HG02870 (cell line): Measurements from ENCODE around the gene SDK1.
"Not testable (repeated sequence)": the region's sequence is repeated elsewhere in the genome, so short reads cannot be mapped to it uniquely, and the experiment has no call there.

Experiments used
- ATAC-seq: cut with Tn5 transposase; IDR thresholded peaks from one replicate; pipeline ENCODE4 v1.9.1; 2021; ENCODE audit warnings: mild to moderate bottlenecking, moderate library complexity; ENCODE audit not compliant: unreplicated experiment

Gene SDK1

DNA sequence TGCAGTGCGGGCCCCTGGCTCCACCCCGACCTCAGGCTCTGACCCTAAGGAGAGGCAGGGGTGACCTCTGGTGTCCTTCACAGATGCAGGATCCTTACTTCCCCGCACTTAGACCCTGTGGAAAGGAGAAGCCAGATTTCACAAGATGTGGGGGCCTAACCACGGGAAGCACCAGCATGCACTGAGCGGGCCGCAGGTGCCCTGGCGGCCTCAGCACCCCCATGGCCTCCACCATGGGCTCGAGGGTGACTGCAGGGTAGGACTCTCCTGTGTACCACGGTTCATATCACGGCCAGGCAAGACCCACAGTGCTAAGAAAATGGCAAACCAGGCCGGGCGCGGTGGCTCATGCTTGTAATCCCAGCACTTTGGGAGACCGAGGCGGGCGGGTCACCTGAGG is 971.1 kb downstream of the SDK1 start:
- ATAC-seq, result no peak

DNA sequence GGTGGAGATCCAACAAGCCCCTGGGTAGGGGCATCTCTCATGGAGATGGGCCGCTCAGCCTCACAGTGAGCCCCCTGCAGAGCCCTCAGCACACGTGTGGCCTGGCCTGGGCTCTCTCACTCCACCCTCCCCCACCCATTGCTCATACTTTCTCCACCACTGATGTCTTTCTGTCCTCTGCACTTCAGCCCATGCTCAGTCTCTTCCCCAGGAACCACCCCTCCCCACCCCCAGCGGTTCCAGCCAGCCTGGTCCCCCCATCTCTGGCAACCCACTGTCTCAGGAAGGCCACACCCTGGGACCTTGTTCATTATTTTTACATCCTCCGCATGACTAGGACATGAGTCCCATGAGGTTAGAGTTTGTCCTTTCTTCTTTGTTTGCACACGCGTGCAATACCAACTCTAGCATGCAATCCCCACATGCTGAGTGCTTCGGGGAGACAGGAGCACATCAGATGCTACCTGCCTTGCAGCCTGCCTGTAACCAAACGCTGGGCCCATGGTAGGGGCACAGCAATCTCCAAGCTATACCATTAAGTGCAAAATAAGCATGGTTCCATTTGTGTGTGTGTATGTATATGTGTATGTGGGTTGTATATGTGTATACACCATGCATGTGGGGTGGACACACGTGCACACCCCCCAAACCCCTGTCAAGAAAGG is 972.6 kb downstream of the SDK1 start:
- no peak for ATAC-seq

DNA sequence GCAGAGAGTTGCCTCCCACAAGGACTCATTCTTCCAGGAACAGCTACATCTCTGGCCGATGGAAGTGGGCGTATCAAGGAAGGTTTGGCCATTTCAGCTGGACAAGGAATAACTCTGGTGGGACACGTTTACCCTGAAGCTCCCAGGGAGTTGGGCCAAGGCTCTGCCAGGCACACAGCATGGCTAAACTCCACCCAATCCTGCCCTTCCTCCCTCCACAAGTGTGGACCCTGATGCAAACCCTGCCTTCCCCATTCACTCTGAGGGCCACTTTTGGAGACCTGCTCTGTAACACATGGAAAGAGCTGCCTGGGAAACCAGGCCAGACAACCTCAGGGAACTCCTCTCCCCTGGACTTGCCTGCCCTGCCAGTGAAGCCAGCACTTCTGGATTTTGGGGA is 973.2 kb downstream of the SDK1 start:
- no peak for ATAC-seq

DNA sequence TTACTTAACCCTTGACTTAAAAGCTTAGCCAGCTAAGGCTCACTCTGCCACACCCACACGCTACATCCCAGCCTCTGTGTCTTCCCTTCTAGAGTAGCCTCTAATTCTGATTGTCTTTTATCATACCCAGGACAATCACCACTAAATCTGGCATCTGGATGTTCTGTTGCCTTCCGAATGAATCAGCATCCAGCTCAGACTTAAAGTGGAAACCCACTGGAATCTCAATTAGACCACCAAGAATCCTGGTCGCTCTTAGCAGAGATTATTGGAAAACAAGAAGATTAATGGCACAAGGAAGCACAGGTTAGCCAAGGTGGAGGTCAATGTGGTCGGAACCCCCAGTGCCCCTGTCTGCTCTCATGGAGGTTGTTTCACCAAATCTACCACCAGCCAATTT is 976.9 kb downstream of the SDK1 start:
- ATAC-seq, result no peak

DNA sequence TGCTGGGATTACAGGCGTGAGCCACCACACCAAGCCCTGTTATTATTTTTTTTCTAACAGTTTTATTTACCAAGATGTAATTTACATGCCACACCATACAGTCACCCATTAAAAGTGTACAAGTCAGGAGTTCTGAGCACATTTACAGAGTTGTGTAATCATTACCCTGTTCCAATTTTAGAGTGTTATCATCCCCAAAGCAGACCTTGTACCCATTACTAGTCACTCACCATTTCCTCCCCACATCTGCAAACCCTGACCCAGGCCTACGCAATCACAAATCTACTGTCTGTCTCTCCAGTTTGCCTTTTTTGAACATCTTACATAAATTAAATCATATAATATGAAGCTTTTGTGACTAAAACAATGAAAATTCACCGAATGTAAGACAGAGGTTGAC is 978.2 kb downstream of the SDK1 start:
- ATAC-seq, result no peak

DNA sequence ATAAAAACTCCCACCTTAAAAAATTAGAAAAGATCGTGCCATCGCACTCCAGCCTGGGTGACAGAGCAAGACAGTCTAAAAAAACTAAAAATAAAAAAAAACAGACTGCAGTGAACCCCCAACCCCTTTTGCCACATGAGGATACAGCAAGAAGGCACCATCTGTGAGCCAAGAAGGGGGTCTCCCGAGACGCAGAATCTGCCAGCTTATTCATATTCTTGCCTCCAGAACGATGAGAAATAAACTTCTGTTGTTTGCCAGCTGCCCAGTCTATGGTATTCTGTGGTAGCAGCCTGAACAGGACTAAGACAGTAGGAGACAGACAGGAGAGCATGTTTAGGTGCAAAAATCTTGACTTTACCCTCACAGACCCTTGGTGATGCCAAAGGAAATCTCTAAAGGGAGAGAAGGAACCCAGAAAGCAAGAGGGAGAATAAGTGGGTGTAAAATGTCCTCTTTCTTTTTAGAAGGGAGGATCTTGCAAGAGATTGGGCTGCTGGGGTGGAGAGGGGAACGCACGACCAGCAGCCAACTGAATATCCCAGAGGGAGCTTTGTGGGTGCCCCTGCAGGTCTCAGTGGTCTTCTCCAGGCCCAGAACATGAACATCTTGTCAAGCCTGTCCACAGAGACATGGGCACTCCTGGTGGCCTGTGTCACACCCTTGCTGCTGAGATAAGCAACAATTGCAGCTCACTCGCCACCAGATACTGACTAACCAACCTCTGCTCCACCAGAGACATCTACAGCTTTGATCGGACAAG is 980.4 kb downstream of the SDK1 start:
- no peak for ATAC-seq

DNA sequence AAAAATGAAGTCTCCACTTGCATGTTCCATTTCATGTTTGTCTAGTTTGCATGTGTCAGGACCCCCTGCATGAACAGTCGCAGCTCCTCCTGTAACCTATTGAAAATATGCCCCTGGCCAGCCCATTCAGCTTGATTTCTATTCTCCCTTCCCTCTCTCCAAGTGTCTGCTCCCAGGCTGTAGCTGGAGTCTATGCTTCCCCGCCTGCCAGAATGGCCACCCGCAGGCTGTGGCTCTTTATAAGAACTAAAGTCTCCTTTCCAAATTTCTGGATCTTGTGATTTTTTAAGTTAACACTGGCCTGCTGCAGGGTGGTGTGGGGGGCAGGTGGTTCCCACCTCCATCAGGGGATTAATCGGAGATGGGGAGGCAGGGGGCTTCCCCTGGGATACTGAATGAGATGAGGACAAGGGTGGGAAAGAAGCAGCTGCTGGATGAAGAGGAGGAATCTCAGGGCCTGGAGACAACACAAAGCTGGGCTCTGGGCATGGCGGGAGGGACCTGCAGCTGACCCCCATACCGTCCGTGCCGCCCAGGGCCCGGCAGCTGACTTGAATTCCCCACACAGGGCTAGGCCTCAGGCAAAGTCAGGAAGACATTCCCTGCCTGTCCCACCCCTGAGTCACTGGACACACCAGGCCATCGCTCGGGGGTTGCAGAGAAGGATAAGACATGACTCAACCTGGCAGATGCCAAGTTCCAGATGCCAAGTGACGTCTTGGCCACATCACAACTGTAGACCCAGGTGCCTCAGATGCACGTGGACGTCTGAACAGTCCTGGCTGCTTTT is 981.6 kb downstream of the SDK1 start:
- ATAC-seq, result no peak

DNA sequence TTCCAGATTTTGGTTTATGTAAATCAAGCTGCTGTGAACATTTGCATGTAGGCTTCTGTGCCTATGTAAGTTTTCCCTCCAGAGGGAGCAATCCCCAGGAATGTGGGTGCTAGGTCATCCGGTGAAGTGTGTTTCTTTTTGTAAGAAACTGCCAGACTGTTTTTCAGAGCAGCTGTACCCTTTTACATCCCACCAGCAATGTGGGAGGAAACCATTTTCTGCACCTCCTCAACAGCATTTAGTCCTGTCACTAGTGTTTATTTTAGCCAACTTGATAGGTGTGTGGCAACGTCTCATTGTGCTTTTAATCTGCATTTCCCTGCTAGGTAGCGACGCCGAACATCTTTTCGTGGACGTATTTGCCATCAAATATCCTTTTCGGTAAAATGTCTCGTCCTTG is 985.3 kb downstream of the SDK1 start:
- no peak for ATAC-seq

DNA sequence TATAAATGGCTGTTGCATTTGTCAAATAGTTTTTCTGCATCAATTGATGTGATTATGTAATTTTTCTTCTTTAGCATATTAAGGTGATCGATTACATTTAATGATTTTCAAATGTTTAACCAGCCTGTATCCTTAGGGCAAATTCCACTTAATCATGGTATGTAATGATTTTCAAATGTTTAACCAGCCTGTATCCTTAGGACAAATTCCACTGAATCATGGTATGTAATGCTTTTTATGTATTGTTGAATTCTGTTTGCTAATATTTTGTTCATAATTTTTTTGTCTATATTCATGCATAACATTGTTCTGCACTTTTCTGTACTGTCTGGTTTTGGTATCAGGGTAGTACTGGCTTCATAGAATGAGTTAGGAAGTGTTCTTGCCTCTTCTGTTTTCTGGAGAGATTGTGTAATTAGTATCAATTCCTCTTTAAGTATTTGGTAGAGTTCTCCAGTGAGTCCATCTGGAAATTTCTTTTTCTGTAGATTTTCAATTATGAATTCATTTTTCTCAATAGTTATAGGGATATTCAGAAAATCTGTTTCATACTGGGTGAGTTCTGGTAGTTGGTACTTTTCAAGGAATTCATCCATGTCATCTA is 987.8 kb downstream of the SDK1 start:
- no peak for ATAC-seq

DNA sequence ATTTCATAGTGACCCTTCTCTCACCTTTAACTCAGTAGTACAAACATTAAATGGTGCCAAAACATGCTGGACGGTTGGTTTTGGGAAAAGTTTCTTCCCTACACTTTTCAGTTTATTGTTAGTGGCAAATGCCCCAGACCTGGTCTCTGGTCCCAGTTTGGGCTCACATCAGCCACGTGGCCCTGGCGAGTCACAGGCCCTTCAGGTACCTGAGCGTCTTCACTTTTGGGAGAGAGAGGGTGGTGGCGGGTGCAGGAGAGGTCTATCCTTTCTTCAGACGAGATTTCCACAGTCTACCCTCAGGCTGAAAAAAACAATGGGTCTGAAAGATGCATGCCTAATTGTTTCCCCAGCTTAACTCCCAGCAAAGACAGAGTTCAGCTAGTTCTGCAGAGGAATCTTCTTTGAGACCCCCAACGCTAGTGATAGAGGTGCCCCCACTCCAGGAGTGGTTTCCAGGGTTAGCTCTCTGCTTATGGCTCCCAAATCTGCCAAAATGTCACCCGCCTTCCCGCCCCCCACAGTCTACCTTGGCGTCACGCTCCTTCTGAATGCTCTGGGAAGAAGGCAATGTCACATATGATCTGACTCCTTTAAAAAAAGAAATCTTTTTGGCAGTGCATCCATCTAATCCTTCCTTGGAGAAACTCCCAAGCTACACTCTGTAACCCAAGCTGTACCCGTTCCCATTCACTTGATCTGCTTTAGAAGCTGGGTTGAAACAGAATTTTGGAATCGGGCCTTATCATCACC is 996.3 kb downstream of the SDK1 start:
- ATAC-seq, result no peak

DNA sequence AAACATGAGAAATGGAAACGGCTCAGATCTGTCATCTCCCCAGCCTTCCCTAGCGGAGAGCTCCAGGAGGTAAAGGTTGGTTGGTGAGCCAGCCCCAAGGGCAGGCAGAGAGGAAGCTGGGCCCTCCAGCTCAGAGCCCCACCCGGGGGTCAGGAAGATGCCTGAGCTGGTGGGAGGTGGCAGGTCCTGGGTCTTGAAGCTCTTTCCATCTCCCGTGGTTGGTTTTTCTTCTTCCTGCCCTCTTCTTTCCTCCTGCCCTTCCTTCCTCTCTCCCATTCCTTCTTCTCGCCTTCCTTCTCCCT is 996.8 kb downstream of the SDK1 start:
- no peak for ATAC-seq

DNA sequence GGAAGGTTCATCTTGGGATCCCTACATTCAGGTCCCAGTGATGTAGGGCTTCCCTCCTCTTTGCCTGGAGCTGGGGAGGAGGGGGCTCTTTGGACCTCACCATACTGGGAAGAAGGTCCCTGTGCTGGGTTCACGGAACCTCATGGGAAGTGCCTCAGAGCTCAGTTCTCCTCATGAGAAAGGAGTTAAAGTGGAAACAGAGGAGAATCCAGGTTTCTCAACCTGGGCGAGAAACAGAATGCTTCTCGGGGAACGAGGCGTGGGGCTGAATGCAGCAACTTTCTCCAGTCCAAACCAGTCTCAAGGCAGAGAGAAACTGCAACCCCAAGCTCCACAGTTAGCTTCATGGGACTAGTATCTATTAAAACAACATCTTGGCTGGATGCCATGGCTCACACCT is 998.4 kb downstream of the SDK1 start:
- ATAC-seq, result no peak

DNA sequence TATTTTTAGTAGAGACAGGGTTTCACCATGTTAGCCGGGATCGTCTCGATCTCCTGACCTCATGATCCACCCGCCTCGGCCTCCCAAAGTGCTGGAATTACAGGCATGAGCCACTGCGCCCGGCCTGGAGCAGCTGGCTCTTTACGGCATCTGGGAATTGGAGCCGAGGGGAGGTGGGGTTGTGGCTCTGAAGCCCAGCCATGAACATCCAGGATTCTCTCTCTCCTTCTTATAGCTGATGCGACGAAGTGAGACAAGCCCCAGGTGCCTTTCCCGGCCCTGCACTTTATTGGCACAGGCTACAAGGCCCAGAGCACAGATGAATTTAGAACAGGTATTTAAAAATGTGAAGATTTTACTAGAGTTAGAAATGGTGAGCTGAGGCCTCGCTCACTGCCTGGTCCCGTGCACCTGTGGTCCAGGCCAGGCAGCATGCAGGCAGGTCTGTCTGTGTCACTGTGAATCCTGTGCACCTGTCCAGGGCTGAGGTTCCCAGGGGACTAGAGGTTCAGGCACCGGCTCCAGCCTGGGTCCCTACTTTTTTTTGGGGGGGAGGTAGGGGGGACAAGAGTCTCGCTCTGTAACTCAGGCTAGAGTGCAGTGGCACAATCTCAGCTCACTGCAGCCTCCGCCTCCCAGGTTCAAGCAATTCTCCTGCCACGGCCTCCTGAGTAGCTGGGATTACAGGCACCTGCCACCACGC is 1001.3 kb downstream of the SDK1 start:
- no peak for ATAC-seq

DNA sequence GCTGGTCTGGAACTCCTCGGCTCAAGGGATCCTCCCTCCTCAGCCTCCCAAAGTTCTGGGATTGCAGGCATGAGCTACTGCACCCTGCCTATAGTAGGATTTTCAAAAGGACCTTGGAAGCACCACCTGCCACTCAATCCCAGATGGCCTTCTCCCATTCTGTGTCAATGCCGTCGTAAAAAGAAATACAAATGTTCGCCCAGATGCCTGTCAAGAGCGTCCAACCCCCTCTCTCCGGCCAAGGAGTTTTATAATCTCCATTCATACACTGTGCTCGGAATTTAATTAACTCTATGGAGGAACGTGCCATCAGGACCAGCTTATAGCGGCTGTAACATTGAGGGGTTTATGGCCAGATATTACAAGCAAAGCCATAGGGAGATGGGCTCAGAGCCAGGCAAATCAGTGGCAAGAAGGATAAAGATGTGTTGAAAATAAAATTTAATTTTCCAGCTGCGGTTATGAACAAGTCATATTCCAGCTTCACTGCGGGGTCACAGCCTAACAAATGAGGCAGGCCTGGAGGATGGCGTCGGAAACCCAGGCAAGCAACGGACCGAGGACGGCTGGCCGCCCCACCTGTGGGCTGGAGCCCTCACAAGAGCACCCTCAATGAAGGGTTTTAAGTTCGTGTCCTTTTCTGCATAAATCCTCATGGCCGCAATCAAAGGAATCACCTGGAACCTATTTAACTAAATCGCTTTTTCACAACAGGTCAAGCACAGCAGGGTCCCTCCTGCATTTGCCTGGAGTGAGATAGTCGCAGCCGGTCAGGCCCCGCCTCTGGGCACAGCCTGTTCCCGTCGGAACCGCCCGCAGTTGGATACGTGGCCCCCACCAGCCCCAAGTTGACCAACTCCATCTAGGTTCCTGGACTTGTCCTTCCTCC is 1006.5 kb downstream of the SDK1 start:
- ATAC-seq, result no peak

DNA sequence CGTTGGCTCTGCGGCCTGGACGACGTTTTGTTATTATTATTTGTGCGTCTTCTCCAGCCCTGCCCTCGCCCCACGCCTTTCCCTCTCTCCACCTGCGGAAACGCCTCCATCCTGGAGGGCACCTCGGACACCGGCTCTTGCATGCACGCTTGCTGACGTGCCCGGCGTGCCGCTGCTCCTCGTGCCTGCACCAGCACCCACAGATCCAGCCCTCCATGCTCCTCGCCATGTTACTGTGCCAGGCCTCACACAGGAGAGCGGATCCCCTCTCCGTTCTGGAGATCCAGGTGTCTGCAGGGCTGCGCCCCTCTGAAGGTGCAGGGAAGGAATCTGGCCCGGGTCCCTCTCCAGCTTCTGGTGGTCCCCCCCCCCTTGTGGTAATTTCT is 1007.1 kb downstream of the SDK1 start:
- no peak for ATAC-seq

DNA sequence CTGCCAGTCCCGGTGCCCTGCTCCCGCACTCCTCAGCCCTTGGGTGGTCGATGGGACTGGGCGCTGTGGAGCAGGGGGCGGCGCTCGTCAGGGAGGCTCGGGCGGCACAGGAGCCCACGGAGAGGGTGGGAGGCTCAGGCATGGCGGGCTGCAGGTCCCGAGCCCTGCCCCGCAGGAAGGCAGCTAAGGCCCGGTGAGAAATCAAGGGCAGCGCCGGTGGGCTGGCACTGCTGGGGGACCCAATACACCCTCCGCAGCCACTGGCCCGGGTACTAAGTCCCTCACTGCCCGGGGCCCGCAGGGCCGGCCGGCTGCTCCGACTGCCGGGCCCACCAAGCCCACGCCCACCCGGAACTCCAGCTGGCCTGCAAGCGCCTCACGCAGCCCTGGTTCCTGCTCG is 1012.9 kb downstream of the SDK1 start:
- ATAC-seq, result not testable (repeated sequence)

DNA sequence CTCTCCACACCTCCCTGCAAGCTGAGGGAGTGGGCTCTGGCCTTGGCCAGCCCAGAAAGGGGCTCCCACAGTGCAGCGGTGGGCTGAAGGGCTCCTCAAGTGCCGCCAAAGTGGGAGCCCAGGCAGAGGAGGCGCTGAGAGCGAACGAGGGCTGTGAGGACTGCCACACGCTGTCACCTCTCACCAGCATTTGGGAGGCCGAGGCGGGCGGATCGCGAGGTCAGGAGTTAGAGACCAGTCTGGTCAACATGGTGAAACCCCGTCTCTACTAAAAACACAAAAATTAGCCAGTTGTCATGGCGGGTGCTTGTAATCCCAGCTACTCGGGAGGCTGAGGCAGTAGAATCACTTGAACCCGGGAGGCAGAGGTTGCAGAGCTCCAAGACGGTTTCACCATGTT is 1013.3 kb downstream of the SDK1 start:
- not testable (repeated sequence) for ATAC-seq
